T-helper 2 cell treated with Interferon-gamma antibody and Interleukin-4, amounts not matched to agents 5 μg/mL and 100 μg/mL, for 36 hours (primary cell): ENCODE measurements around the gene GAN.

Source experiments
- DNase-seq: peaks from one replicate; pipeline ENCODE4 v3.0.0; 2021; ENCODE audit warnings: low spot score
- H3K27ac Mint-ChIP-seq: one replicate; pipeline ENCODE4 v1.8.0; 2021; ENCODE audit warnings: mild to moderate bottlenecking, mixed read lengths
- H3K27me3 Mint-ChIP-seq: one replicate; pipeline ENCODE4 v1.8.0; 2021; ENCODE audit warnings: low read depth, mixed read lengths
- H3K36me3 Mint-ChIP-seq: one replicate; pipeline ENCODE4 v1.8.0; 2021; ENCODE audit warnings: low read depth, mixed read lengths
- H3K4me1 Mint-ChIP-seq: one replicate; pipeline ENCODE4 v1.8.0; 2021; ENCODE audit warnings: low read depth, mixed read lengths
- H3K4me3 Mint-ChIP-seq: one replicate; pipeline ENCODE4 v1.8.0; 2022; ENCODE audit warnings: mild to moderate bottlenecking, moderate library complexity, mixed read lengths
- H3K9me3 Mint-ChIP-seq: one replicate; pipeline ENCODE4 v1.8.0; 2021; ENCODE audit warnings: mixed read lengths

GAN gene

GRCh38 chr16:81427219-81427618, 112.5 kb downstream of the GAN start:
- peaks cover 14% of the 10 kb centered on the region for H3K27me3 Mint-ChIP-seq
- H3K4me1 Mint-ChIP-seq = peaks cover 18% of the 10 kb centered on the region
- H3K36me3 Mint-ChIP-seq = no peaks in the 10 kb centered on the region
- H3K27ac Mint-ChIP-seq = no peak overlapping the region
- H3K4me3 Mint-ChIP-seq = no peak overlapping the region
- H3K9me3 Mint-ChIP-seq = peaks cover 3% of the 10 kb centered on the region
- DNase-seq = no peak

- no peak for DNase-seq
- no peak overlapping the region for H3K4me3 Mint-ChIP-seq
- peaks cover 3% of the 10 kb centered on the region for H3K9me3 Mint-ChIP-seq
- H3K27ac Mint-ChIP-seq = no peak overlapping the region
- peaks cover 12% of the 10 kb centered on the region for H3K27me3 Mint-ChIP-seq
- peaks cover 17% of the 10 kb centered on the region for H3K4me1 Mint-ChIP-seq
- no peaks in the 10 kb centered on the region for H3K36me3 Mint-ChIP-seq
Measured at GRCh38 chr16:81429045-81429521, 114.3 kb downstream of the GAN start.

GRCh38 chr16:81431554-81432353, 117.0 kb downstream of the GAN start:
- Mint-ChIP-seq H3K27ac (no peak overlapping the region), H3K4me1 (peaks cover 5% of the 10 kb centered on the region), H3K4me3 (no peak overlapping the region), H3K27me3 (peaks cover 14% of the 10 kb centered on the region), H3K9me3 (no peaks in the 10 kb centered on the region), H3K36me3 (no peaks in the 10 kb centered on the region)
- no peak for DNase-seq

- DNase-seq = no peak
- Mint-ChIP-seq H3K4me3 (no peak overlapping the region), H3K4me1 (peaks cover 5% of the 10 kb centered on the region), H3K27ac (no peak overlapping the region), H3K9me3 (no peaks in the 10 kb centered on the region), H3K27me3 (peaks cover 20% of the 10 kb centered on the region), H3K36me3 (no peaks in the 10 kb centered on the region)
Measured at GRCh38 chr16:81432937-81433557, 118.3 kb downstream of the GAN start.

- DNase-seq = no peak
- no peaks in the 10 kb centered on the region for H3K36me3 Mint-ChIP-seq
- H3K27me3 Mint-ChIP-seq = peaks cover 29% of the 10 kb centered on the region
- H3K4me3 Mint-ChIP-seq = no peak overlapping the region
- no peak overlapping the region for H3K27ac Mint-ChIP-seq
- H3K4me1 Mint-ChIP-seq = peaks cover 4% of the 10 kb centered on the region
- H3K9me3 Mint-ChIP-seq = no peaks in the 10 kb centered on the region
Measured at GRCh38 chr16:81435103-81435502, 120.3 kb downstream of the GAN start.

GRCh38 chr16:81435567-81435966, 120.8 kb downstream of the GAN start:
- H3K4me1 Mint-ChIP-seq = peaks cover 4% of the 10 kb centered on the region
- no peak for DNase-seq
- no peaks in the 10 kb centered on the region for H3K9me3 Mint-ChIP-seq
- no peak overlapping the region for H3K27ac Mint-ChIP-seq
- H3K27me3 Mint-ChIP-seq = peaks cover 33% of the 10 kb centered on the region
- H3K4me3 Mint-ChIP-seq = no peak overlapping the region
- no peaks in the 10 kb centered on the region for H3K36me3 Mint-ChIP-seq

- Mint-ChIP-seq H3K9me3 (no peaks in the 10 kb centered on the region), H3K27ac (no peak overlapping the region), H3K4me3 (no peak overlapping the region), H3K27me3 (peaks cover 41% of the 10 kb centered on the region), H3K36me3 (no peaks in the 10 kb centered on the region), H3K4me1 (peaks cover under 1% of the 10 kb centered on the region)
- no peak for DNase-seq
Measured at GRCh38 chr16:81436386-81436785, 121.6 kb downstream of the GAN start.

GRCh38 chr16:81437865-81438264, 123.1 kb downstream of the GAN start:
- no peaks in the 10 kb centered on the region for H3K9me3 Mint-ChIP-seq
- no peak overlapping the region for H3K27ac Mint-ChIP-seq
- no peak for DNase-seq
- H3K4me3 Mint-ChIP-seq = no peak overlapping the region
- peaks cover 56% of the 10 kb centered on the region for H3K27me3 Mint-ChIP-seq
- no peaks in the 10 kb centered on the region for H3K36me3 Mint-ChIP-seq
- H3K4me1 Mint-ChIP-seq = peaks cover 6% of the 10 kb centered on the region
